ENCODE results near the gene SRGN. TPM values are rescaled to one million over a fixed set of nuclear protein-coding genes. Genes with fewer than 3 reads are reported as not detected.
A peak's percentile ranks its signal among the peaks of the same experiment; 100 is the strongest.
"Not testable (repeated sequence)": the region's sequence is repeated elsewhere in the genome, so short reads cannot be mapped to it uniquely, and the experiment has no call there.

SRGN gene
- total RNA-seq, 2 experiments from 2014 or later = 949 to 966 TPM

DNA sequence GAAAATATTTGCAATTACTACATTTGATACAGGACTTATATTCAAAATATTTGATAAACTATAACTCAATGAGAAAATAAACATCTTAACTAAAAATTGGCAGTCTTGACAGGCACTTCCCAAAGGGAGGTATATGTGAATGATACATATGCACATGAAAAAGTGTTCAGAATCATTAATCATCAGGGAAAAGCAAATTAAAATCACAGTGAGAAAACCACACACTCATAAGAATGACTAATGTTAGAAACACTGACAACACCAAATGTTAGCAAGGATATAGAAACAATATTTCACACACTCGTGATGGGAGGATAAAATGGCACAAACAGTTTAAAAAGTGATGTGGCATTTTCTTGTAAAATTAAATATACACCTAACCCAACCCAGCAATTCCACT is 32.0 kb downstream of the SRGN start:
- no peaks in the 10 kb centered on the region for H3K27me3 Mint-ChIP-seq
- POLR2A ChIA-PET = no interaction called here
- intact Hi-C loops (cut with micrococcal nuclease) = loop anchor here (5.0 kb wide), 1 partner anchor 387 kb away; no protein-coding TSS in a partner anchor
- CTCF ChIA-PET = interaction anchor here (1.4 to 4.8 kb wide), 2 partner anchors 26 to 115 kb away, joined by 5 to 30 read pairs; no protein-coding TSS in a partner anchor
- H3K4me1 Mint-ChIP-seq (ENCODE audit: low read depth) = peaks cover 4% of the 10 kb centered on the region
- no peak for DNase-seq
- H3K36me3 Mint-ChIP-seq = no peaks in the 10 kb centered on the region
- no peak overlapping the region for H3K4me3 Mint-ChIP-seq
- no peaks in the 10 kb centered on the region for H3K9me3 Mint-ChIP-seq
- no peak overlapping the region for H3K27ac Mint-ChIP-seq

DNA sequence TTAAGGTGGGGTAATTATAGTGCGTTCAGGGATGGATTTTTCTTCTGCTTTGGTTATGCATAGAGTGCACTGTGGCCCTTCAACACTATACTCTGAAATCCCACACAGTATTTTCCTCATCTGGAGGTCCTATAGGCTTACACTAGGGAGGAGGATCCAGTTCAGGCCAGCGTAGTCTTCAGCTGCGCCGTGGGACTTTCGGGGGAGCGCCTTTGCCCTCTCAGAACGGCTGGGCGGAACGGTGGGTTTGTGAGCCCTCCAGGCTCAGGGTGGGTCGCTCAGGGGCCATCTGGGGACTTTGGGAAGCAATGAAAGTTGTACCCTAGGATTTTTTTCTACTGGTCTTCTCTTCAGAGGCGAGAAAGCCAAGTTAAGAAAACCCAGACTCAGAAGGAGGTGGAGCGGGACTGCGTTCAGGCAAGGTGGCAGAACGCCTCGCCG is 35.4 kb downstream of the SRGN start:
- H3K27me3 Mint-ChIP-seq = no peaks in the 10 kb centered on the region
- CTCF ChIA-PET = interaction anchor here (1.0 to 4.8 kb wide), 4 partner anchors 30 to 134 kb away, joined by 3 to 30 read pairs (median 14); no protein-coding TSS in a partner anchor
- H3K4me3 Mint-ChIP-seq = peak overlapping the region; percentile 88
- POLR2A ChIA-PET = interaction anchor here (0.6 to 1.0 kb wide), 2 partner anchors 29 to 40 kb away, joined by 3 read pairs; no protein-coding TSS in a partner anchor
- peak overlapping the region; percentile 92 for H3K27ac Mint-ChIP-seq
- intact Hi-C loops (cut with micrococcal nuclease) = loop anchor here (1.0 to 5.0 kb wide), 8 partner anchors 30 to 384 kb away; partner anchors contain the start of gene DDX21
- peaks cover 23% of the 10 kb centered on the region for H3K4me1 Mint-ChIP-seq (ENCODE audit: low read depth)
- H3K36me3 Mint-ChIP-seq = no peaks in the 10 kb centered on the region
- no peak for DNase-seq
- no peaks in the 10 kb centered on the region for H3K9me3 Mint-ChIP-seq

DNA sequence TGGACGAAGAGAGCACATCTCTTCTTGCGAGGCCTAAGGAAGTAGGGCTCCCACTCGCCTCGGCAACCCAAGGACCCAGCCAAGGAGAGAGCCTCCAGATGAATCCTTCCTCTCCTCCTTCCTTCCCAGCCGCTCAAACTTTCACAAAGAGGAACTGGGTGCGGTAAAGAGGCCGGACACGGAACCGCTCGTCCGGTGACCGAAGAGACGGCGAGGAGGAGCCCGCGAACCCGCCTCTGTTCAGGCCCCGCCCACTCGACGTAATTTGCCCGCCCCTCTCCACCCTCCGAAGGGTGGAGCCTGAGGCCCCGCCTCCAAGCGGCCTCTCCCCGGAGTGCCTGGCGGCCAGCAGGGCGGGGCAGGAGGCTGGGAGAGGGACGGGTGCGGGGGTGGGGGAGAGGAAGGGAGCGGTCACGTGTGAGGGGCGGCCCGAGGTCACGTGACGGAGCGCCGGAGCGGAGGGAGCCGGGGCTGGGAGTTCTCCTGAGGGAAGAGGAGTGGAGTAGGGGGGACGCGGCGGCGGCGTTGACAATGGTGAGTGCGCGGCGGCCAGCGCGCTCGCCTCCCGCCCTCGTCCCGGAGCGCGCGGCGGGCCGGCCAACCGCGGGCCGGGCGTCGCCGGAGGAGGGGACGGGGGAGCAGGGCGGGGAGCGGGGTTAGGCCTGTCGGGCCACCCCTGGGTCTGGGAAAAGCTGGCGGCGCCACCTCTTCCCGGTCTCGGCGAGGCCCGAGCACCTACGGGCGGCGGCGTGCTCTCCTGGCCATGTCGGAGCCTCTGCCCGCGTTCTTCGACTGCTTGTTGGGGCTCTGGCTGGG is 36.1 kb downstream of the SRGN start, which contains the start of gene VPS26A:
VPS26A (plus strand) TSS at position 432 of the 816 bp plus-strand sequence; CDS start at position 532, 100 bp downstream.
- ChIA-PET POLR2A (interaction anchor here (0.6 to 1.3 kb wide), 4 partner anchors 30 to 168 kb away, joined by 3 to 7 read pairs (median 6); partner anchors contain the start of genes DDX21 and SRGN), CTCF (interaction anchor here (1.0 to 4.8 kb wide), 9 partner anchors 22 to 269 kb away, joined by 3 to 30 read pairs (median 5); no protein-coding TSS in a partner anchor)
- Mint-ChIP-seq H3K4me3 (peak within 1 kb of the TSS; percentile 88), H3K9me3 (no peaks in the 10 kb centered on the region), H3K4me1 (ENCODE audit: low read depth) (peaks cover 25% of the 10 kb centered on the region), H3K27ac (peak within 1 kb of the TSS; percentile 92), H3K36me3 (no peaks in the 10 kb centered on the region), H3K27me3 (no peaks in the 10 kb centered on the region)
- intact Hi-C loops (cut with micrococcal nuclease) = loop anchor here (1.0 to 5.0 kb wide), 9 partner anchors 31 to 383 kb away; partner anchors contain the start of gene DDX21
- peak; percentile 99 for DNase-seq

DNA sequence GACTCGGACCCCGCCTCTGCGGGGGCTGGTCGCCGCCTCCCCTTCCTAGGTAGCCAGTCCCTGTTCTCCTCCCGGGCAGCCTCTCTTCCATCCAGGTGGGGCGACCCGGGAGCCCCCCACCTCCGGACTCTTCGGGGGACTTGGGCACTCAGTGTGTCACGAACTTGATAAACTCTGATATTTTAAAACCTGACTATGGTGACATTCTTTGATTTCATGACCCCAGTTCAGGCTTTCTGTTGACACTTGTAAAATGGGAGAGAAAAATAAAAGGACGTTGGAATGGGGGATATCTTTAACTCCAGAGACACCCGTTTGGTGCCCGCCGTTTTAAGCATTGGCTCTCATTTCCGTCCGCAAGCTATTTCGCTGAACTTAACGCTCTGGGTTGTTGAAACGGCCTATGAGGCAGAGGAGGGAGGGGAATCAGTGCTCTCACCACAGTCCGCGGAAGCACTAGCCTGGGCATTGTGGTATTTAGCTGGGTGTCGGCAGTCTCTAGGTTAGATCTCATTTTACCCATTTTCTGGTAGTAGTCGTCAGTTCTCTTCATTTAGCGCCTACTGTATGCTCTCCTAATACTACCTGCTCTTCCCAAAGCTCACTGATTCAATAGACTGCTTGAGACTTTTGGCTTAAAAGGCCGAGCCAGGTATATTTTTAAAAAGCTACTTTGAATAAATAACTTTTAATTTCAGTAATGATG is 36.8 kb downstream of the SRGN start:
- Mint-ChIP-seq H3K4me1 (ENCODE audit: low read depth) (peaks cover 31% of the 10 kb centered on the region), H3K9me3 (no peaks in the 10 kb centered on the region), H3K27me3 (no peaks in the 10 kb centered on the region), H3K27ac (peak overlapping the region; percentile 82), H3K36me3 (no peaks in the 10 kb centered on the region), H3K4me3 (peak overlapping the region; percentile 88)
- CTCF ChIA-PET = interaction anchor here (0.7 to 1.8 kb wide), 8 partner anchors 23 to 268 kb away, joined by 3 to 7 read pairs (median 3); partner anchors contain the start of gene DDX50
- peak; percentile 72 for DNase-seq
- intact Hi-C loops (cut with micrococcal nuclease) = loop anchor here (2.0 to 5.0 kb wide), 2 partner anchors 90 to 383 kb away; no protein-coding TSS in a partner anchor
- POLR2A ChIA-PET = interaction anchor here (0.6 to 1.3 kb wide), 6 partner anchors 9 to 169 kb away, joined by 3 to 7 read pairs (median 4); partner anchors contain the start of genes DDX21 and SRGN

DNA sequence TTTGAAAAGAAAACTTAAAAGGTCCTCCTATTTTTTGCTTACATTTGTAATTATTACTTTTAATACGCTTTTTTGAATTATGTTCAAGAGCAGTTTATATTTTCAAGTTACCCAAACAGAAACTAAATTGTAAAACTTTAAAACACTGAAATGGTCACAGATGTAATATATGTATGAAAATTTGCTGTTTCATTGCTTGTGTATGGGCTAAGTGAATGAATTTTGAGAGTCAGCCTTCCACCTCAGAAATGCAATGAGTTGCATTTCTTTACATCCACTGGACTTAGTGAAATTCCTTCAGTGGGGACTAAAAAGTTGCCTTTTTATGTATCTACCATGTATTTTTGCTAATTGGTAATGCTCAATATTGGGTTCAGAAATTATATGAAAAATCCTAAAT is 37.7 kb downstream of the SRGN start:
- Mint-ChIP-seq H3K36me3 (no peaks in the 10 kb centered on the region), H3K4me1 (ENCODE audit: low read depth) (peaks cover 37% of the 10 kb centered on the region), H3K9me3 (no peaks in the 10 kb centered on the region), H3K27me3 (no peaks in the 10 kb centered on the region), H3K27ac (no peak overlapping the region), H3K4me3 (peak overlapping the region; percentile 88)
- CTCF ChIA-PET = interaction anchor here (0.6 to 1.8 kb wide), 4 partner anchors 24 to 426 kb away, joined by 3 to 7 read pairs (median 4); no protein-coding TSS in a partner anchor
- POLR2A ChIA-PET = interaction anchor here (0.7 to 1.3 kb wide), 4 partner anchors 8 to 169 kb away, joined by 3 to 7 read pairs (median 6); partner anchors contain the start of genes DDX21 and SRGN
- no peak for DNase-seq
- intact Hi-C loops (cut with micrococcal nuclease) = loop anchor here (2.0 kb wide), 1 partner anchor 89 kb away; no protein-coding TSS in a partner anchor

DNA sequence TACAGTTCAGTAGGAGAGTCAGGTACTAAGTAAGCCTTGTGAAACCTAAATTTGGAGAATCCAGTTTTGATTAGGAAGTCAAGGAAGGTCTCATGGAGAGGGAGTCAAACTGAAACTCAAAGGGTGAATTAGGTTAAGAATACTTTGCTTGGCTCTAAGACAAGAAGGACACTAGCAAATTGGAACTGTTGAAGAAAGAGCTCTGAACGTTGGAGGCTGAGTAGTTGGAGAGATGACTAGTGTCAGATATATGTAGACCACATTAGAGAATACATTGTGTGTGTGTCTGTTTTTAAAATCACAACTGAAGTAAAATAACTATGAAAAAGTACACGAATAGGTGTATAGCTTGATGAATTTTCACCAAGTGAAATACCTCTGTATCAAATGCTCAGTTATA is 42.3 kb downstream of the SRGN start:
- no peak for DNase-seq
- CTCF ChIA-PET = interaction anchor here (0.6 kb wide), 1 partner anchor 13 kb away, joined by 3 read pairs; no protein-coding TSS in a partner anchor
- H3K27me3 Mint-ChIP-seq = no peaks in the 10 kb centered on the region
- H3K9me3 Mint-ChIP-seq = no peaks in the 10 kb centered on the region
- POLR2A ChIA-PET = interaction anchor here (0.7 kb wide), 1 partner anchor 60 kb away, joined by 5 read pairs; no protein-coding TSS in a partner anchor
- H3K4me3 Mint-ChIP-seq = no peak overlapping the region
- intact Hi-C loops (cut with micrococcal nuclease) = no loop called here
- peaks cover 5% of the 10 kb centered on the region for H3K36me3 Mint-ChIP-seq
- H3K4me1 Mint-ChIP-seq (ENCODE audit: low read depth) = peaks cover 37% of the 10 kb centered on the region
- no peak overlapping the region for H3K27ac Mint-ChIP-seq

DNA sequence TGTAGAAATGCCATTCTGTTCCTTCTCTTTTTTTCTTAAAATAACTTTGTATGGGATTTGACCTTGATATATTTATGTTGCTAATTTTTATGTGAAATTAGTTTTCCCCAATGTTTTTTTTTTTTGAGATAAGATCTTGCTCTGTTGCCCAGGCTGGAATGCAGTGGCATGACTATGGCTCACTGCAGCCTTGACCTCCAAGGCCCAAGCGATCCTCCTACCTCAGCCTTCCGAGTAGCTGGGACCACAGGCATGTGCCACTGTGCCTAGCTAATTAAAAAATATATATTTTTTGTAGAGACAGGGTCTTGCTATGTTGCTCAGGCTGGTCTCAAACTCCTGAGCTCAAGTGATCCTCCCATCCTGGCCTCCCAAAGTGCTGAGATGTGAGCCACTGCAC is 52.1 kb downstream of the SRGN start:
- Mint-ChIP-seq H3K4me1 (ENCODE audit: low read depth) (peaks cover 5% of the 10 kb centered on the region), H3K27ac (no peak overlapping the region), H3K4me3 (no peak overlapping the region), H3K36me3 (no peaks in the 10 kb centered on the region), H3K9me3 (no peaks in the 10 kb centered on the region), H3K27me3 (no peaks in the 10 kb centered on the region)
- ChIA-PET CTCF (no interaction called here), POLR2A (no interaction called here)
- intact Hi-C loops (cut with micrococcal nuclease) = no loop called here
- no peak for DNase-seq

DNA sequence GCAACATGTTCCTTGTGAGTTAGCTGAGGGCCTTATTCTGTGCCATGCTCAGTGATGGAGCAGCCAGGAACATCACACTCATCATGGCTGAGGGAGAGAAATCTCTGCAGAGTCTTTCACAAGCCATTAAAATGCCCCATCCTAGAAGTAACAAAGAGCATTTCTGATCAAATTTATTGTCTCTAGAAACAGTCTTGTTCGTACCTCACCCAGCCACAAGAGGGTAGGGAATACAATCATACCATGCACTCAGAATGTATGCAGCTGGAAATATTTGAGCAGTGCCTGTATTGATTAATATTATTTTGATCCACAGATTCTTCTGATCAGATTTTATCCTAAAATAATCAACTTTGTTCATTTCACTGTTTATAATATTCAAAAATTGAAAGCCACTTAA is 53.4 kb downstream of the SRGN start:
- Mint-ChIP-seq H3K36me3 (no peaks in the 10 kb centered on the region), H3K27ac (no peak overlapping the region), H3K9me3 (no peaks in the 10 kb centered on the region), H3K4me3 (no peak overlapping the region), H3K27me3 (no peaks in the 10 kb centered on the region), H3K4me1 (ENCODE audit: low read depth) (peaks cover 12% of the 10 kb centered on the region)
- ChIA-PET POLR2A (no interaction called here), CTCF (interaction anchor here (0.6 kb wide), 1 partner anchor 24 kb away, joined by 3 read pairs; no protein-coding TSS in a partner anchor)
- no peak for DNase-seq
- intact Hi-C loops (cut with micrococcal nuclease) = no loop called here

DNA sequence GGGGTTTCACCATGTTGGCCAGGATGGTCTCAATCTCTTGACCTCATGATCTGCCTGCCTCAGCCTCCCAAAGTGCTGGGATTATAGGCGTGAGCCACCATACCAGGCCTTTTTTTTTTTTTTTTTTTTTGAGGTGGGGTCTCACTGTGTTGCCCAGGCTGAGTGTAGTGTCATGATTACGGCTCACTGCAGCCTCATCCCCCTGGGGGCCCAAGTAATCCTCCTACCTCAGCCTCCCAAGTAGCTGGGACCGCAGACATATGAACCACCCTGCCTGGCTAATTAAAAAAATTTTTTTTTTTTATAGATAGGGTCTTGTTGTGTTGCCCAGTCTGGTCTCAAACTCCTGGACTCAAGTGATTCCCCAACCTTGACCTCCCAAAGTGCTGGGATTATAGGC is 54.2 kb downstream of the SRGN start:
- intact Hi-C loops (cut with micrococcal nuclease); H3K4me3 Mint-ChIP-seq; DNase-seq; H3K27ac Mint-ChIP-seq; H3K36me3 Mint-ChIP-seq; CTCF ChIA-PET; H3K9me3 Mint-ChIP-seq; H3K27me3 Mint-ChIP-seq; POLR2A ChIA-PET: not testable (repeated sequence)
- H3K4me1 Mint-ChIP-seq (ENCODE audit: low read depth) = peaks cover 18% of the 10 kb centered on the region

DNA sequence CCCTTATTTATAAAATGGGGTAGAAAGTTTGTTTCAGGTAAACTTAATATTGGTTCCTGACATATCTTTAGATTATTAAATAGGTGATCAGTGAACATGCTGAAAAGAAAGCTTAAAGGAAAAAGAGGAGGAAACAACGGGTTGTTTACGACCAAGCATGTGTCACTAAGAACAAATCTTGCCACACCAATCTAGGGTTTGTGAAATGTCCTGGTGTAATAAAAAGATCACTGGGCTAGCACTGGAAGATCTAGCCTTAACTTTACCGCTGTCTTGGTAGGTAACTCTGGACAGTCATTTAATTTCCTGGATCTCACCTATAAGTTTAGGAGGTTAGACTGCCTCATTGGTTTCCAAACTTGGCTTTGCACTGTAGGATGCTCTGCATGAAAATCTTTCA is 55.1 kb downstream of the SRGN start:
- POLR2A ChIA-PET = no interaction called here
- Mint-ChIP-seq H3K4me1 (ENCODE audit: low read depth) (peaks cover 21% of the 10 kb centered on the region), H3K4me3 (no peak overlapping the region), H3K9me3 (no peaks in the 10 kb centered on the region), H3K27me3 (no peaks in the 10 kb centered on the region), H3K27ac (no peak overlapping the region), H3K36me3 (no peaks in the 10 kb centered on the region)
- DNase-seq = no peak
- intact Hi-C loops (cut with micrococcal nuclease) = no loop called here
- CTCF ChIA-PET = no interaction called here

DNA sequence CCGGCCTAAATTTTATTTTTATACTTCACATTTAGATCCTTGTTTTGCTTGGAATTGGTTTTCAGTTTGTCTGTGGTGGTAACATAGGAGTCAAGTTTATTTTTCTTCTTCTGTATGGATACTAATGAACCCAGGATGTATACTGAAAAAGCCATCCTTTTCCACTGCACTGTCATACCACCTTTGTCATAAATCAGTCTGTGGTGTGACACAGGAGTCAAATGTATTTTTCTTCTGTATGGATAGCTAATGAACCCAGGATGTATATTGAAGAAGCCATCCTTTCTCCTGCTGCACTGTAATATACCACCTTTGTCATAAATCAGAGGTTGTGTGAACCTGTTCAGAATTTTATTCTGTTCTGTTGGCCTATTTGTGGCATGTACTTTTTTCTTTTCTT is 57.4 kb downstream of the SRGN start:
- CTCF ChIA-PET = no interaction called here
- Mint-ChIP-seq H3K36me3 (no peaks in the 10 kb centered on the region), H3K27me3 (no peaks in the 10 kb centered on the region), H3K4me3 (no peak overlapping the region), H3K9me3 (no peaks in the 10 kb centered on the region), H3K27ac (no peak overlapping the region), H3K4me1 (ENCODE audit: low read depth) (peaks cover 21% of the 10 kb centered on the region)
- DNase-seq = no peak
- POLR2A ChIA-PET = no interaction called here
- intact Hi-C loops (cut with micrococcal nuclease) = no loop called here
